ENCODE measurements around the gene SBNO2. TPM values are rescaled to one million over a fixed set of nuclear protein-coding genes. Genes with fewer than 3 reads are reported as not detected.

Gene SBNO2
- total and polyA plus RNA-seq, 2 of the 4 experiments (the other 2 are of a cell fraction) = 13.4 to 40.5 TPM

- Histone ChIP-seq H2AFZ (replicated peaks; ENCODE audit: low read length, poor library complexity) (peak overlapping the region; percentile 32), H3K9me3 (ENCODE audit: control insufficient read depth, insufficient read depth, low read length) (no peaks in the 10 kb centered on the region), H4K91ac (ENCODE audit: insufficient read depth, low read depth, low read length) (no peak overlapping the region), H3K4me1 (ENCODE audit: control insufficient read depth, insufficient read depth, low read length) (peaks cover 5% of the 10 kb centered on the region; the same call in 1 of the 2 replicates), H3K23ac (ENCODE audit: low read depth, low read length) (no peak overlapping the region), H3K27ac (ENCODE audit: insufficient read depth, low read length) (no peak overlapping the region), H4K5ac (ENCODE audit: low read depth, low read length) (no peak overlapping the region), H3K4ac (ENCODE audit: low read depth, low read length) (no peak overlapping the region), H2AK9ac (replicated peaks; ENCODE audit: low read depth, low read length, poor library complexity) (no peak overlapping the region), H2BK5ac (ENCODE audit: low read depth, low read length, poor library complexity, severe bottlenecking) (no peak overlapping the region), H3K27me3 (ENCODE audit: control insufficient read depth, insufficient read depth, low read length) (no peaks in the 10 kb centered on the region), H2BK20ac (ENCODE audit: low read depth, low read length) (no peak overlapping the region), H3K79me1 (ENCODE audit: low read depth in 1 of 2, low read length in 2 of 2) (peaks cover 9 to 52% of the 10 kb centered on the region in 2 experiments), H3K56ac (ENCODE audit: extremely low read depth, insufficient read depth, low read length) (no peak overlapping the region), H2BK120ac (ENCODE audit: low read depth, low read length) (no peak overlapping the region), H3K9ac (ENCODE audit: low read depth, low read length) (no peak overlapping the region), H3K4me3 (ENCODE audit: insufficient read depth, low read depth, low read length) (no peak overlapping the region), H3K4me2 (ENCODE audit: low read depth, low read length) (no peak overlapping the region; the same call in 1 of the 2 replicates), H3K36me3 (ENCODE audit: control insufficient read depth, insufficient read depth, low read length) (peaks cover 23% of the 10 kb centered on the region), H4K20me1 (ENCODE audit: insufficient read depth, low read length) (peaks cover 76% of the 10 kb centered on the region), H3K18ac (ENCODE audit: low read depth, low read length) (no peak overlapping the region), H4K8ac (ENCODE audit: low read depth in 2 of 2, low read length in 2 of 2) (no peak overlapping the region), H3K9me1 (ENCODE audit: insufficient read depth, low read length) (peaks cover 4% of the 10 kb centered on the region; the same call in 1 of the 2 replicates), H3K14ac (replicated peaks; ENCODE audit: low read depth, low read length) (no peak overlapping the region), H2AK5ac (ENCODE audit: low read depth, low read length) (no peak overlapping the region; the same call in 1 of the 2 replicates), H2BK15ac (ENCODE audit: low read depth, low read length) (no peak overlapping the region)
- in situ Hi-C loops (cut with MboI; ENCODE audit: low sequenced_read_pairs) = no loop called here
- POLR2A ChIA-PET (ENCODE audit: unreplicated experiment) = no interaction called here
- no CpG with 5 or more reads among the region's 18 CpGs for WGBS, 2 experiments (ENCODE audit: extremely low coverage in 2 of 2, insufficient read length in 1 of 2)
- peak; percentile 22 for ATAC-seq (ENCODE audit: low read depth)
- no TSS peak for BruUV-seq (replicated peaks)
- CTCF ChIA-PET = interaction anchor here (1.0 kb wide), 1 partner anchor 130 kb away, joined by 5 read pairs; no protein-coding TSS in a partner anchor
- TF ChIP-seq NFE2L2 (IDR thresholded peaks at IDR 0.05; ENCODE audit: low read depth, low read length) = no peak
- no peak for TF ChIP-seq MAZ (IDR thresholded peaks at IDR 0.05; ENCODE audit: borderline replicate concordance, low read depth, low read length)
- no peak for TF ChIP-seq FOS (IDR thresholded peaks at IDR 0.05; ENCODE audit: low read depth, low read length)
- no peak for TF ChIP-seq MXI1 (IDR thresholded peaks at IDR 0.05; ENCODE audit: borderline replicate concordance, low read depth, low read length)
- no peak for TF ChIP-seq POLR2A (IDR thresholded peaks at IDR 0.05; ENCODE audit: low read depth, low read length)
- no peak for TF ChIP-seq BHLHE40 (IDR thresholded peaks at IDR 0.05; ENCODE audit: low read depth, low read length)
- TF ChIP-seq USF2 (IDR thresholded peaks at IDR 0.05; ENCODE audit: low read depth, low read length) = no peak
- TF ChIP-seq RFX5 (IDR thresholded peaks at IDR 0.05; ENCODE audit: low read depth, low read length) = no peak
- dilution Hi-C loops (cut with HindIII; ENCODE audit: low sequenced_read_pairs, unreplicated experiment) = no loop called here
- intact Hi-C loops (cut with micrococcal nuclease) = no loop called here
- peak; percentile 32 for DNase-seq
These were observed 12.4 kb downstream of the SBNO2 start for GRCh38 chr19:1161716-1162115.

All from IMR-90 (cell line).